ENCODE data around the gene TOGARAM1.
A peak's percentile ranks its signal among the peaks of the same experiment; 100 is the strongest.
"Not testable (repeated sequence)": the region's sequence is repeated elsewhere in the genome, so short reads cannot be mapped to it uniquely, and the experiment has no call there.

The TOGARAM1 gene

DNA sequence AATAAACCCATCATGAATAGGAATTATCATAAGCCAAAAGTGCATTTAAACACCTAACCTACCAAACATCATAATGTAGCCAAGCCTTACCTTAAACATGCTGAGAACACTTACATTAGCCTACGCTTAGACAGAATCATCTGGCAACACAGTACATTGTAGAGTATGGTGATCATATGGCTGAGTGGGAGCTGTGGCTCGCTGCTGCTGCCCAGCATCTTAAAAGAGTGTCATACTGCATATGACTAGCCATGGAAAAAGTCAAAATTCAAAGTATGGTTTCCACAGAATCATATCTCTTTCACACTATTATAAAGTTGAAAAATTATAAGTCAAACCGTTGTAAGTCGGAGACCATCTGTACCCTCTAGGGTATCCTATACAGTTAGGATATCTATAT is 89.9 kb downstream of the TOGARAM1 start:
- H3K4me3 Mint-ChIP-seq, result no peak overlapping the region
- H3K27me3 Mint-ChIP-seq, result no peaks in the 10 kb centered on the region
- no peak overlapping the region for H3K27ac Mint-ChIP-seq
- ATAC-seq (no peak), DNase-seq (no peak)
- no peaks in the 10 kb centered on the region for H3K4me1 Mint-ChIP-seq
- no peaks in the 10 kb centered on the region for H3K9me3 Mint-ChIP-seq

DNA sequence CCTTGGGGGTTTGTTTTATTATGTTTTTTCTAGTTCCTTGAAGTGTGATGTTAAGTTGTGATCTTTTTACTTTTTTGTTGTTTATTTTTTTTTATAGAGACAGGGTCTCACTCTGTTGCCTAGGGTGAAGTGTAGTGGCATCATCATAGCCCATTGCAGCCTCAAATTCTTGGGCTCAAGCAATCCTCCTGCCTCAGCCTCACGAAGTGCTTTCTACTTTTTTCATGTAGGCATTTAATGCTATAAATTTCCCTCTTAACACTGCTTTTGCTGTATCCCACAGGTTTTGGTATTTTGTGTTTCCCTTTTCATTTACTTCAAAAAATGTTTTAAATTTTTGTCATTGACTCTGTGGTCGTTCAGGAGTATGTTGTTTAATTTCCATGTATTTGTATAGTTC is 95.4 kb downstream of the TOGARAM1 start:
- H3K27me3 Mint-ChIP-seq, result no peaks in the 10 kb centered on the region
- H3K4me3 Mint-ChIP-seq, result no peak overlapping the region
- H3K27ac Mint-ChIP-seq, result no peak overlapping the region
- no peaks in the 10 kb centered on the region for H3K4me1 Mint-ChIP-seq
- DNase-seq (no peak), ATAC-seq (no peak)
- H3K9me3 Mint-ChIP-seq, result no peaks in the 10 kb centered on the region

DNA sequence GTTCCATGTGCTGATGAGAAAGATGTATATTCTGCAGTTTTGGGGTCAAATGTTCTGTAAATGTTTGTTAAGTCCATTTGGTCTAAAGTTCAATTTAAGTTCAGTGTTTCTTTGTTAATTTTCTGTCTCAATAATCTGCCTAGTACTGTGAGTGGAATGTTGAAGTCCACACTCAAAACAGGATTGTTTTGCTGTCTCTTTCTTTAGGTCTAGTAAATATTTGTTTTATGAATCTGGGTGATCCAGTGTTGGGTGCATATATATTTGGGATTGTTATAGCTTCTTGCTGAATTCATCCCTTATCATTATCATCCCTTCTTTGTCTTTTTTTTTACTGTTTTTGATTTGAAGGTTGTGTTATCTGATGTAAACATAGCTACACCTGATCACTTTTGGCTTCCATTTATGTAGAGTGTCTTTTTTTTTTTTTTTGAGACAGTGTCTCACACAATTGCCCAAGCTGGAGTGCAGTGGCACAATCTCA is 95.9 kb downstream of the TOGARAM1 start:
- Mint-ChIP-seq H3K9me3 (no peaks in the 10 kb centered on the region), H3K27me3 (no peaks in the 10 kb centered on the region), H3K4me1 (no peaks in the 10 kb centered on the region), H3K27ac (no peak overlapping the region), H3K4me3 (no peak overlapping the region)
- no peak for DNase-seq
- ATAC-seq, result no peak

DNA sequence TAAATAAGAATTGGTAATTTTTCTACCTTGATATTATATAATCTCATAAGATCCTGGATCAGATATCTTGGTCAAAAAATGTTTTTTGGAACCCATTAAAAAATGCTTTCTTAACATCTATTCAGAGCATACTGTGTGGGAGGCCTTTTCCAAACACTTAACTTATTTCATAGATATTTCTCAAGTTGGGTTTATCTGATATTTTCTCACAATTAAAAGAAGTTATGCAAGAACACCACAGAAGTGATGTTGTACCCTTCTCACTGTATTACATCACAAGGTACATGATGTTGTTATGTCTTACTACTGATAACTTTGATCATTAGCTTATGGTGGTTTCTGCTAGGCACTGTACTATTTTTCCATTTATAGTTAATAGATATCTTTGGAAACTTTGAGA is 98.6 kb downstream of the TOGARAM1 start:
- DNase-seq (no peak), ATAC-seq (no peak)
- no peaks in the 10 kb centered on the region for H3K9me3 Mint-ChIP-seq
- no peaks in the 10 kb centered on the region for H3K4me1 Mint-ChIP-seq
- H3K27me3 Mint-ChIP-seq, result no peaks in the 10 kb centered on the region
- H3K27ac Mint-ChIP-seq, result no peak overlapping the region
- no peak overlapping the region for H3K4me3 Mint-ChIP-seq

DNA sequence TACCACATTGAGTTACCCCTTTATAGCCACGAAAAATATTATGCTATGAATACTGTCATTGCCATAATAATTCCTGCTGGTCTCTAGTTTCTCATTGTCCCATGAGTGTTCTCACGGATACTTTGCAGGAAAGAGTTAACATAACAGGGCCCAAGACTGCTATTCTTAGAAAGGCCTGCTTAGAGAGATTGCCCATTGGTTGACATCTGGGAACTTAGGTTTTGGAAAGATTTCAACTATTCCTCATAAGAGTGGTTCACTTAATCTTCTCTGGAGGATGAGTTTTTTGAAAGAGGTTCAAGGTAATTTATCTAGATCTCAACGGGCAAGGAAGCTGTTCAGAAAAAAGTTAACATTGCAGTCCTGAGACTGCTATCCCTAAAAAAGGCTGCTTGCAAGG is 103.5 kb downstream of the TOGARAM1 start:
- no peak for ATAC-seq
- DNase-seq, result no peak
- no peaks in the 10 kb centered on the region for H3K9me3 Mint-ChIP-seq
- no peaks in the 10 kb centered on the region for H3K27me3 Mint-ChIP-seq
- no peaks in the 10 kb centered on the region for H3K4me1 Mint-ChIP-seq
- H3K4me3 Mint-ChIP-seq, result no peak overlapping the region
- no peak overlapping the region for H3K27ac Mint-ChIP-seq

DNA sequence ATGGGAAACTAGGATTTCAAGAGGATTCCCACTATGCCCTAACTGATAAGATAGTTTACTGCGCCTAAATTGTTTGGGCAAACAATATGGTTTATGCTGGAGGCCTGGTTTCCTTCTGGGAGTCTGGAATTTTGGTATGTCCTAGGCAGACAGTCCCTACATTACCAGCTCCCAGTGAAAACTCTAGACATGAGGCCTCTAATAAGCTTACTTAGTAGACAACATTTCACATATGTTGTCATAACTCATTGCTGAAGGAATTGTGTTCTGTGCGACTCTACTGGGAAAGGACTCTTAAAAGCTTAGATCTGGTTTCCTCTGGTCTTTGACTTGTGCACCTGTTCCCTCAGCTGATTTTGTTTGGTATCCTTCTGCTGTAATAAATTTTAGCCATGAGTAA is 104.0 kb downstream of the TOGARAM1 start:
- Mint-ChIP-seq H3K4me1 (no peaks in the 10 kb centered on the region), H3K9me3 (no peaks in the 10 kb centered on the region), H3K27ac (no peak overlapping the region), H3K27me3 (no peaks in the 10 kb centered on the region), H3K4me3 (no peak overlapping the region)
- DNase-seq (no peak), ATAC-seq (no peak)

DNA sequence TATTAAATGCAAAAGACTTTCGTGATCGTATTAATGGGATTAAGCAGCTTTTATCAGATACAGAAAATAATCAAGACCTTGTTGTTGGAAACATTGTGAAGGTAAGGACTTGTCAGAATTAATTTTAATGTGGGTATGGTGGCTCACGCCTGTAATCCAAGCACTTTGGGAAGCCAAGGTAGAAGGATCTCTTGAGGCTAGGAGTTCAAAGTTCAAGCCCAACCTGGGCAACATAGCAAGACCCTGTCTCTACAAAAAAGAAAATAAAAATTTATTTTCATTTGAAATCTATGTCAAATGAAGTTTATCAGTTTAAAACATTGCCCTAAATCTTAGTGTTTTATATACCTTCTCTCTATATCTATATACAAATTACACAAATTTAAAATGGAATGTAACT is 104.7 kb downstream of the TOGARAM1 start:
- Mint-ChIP-seq H3K27me3 (no peaks in the 10 kb centered on the region), H3K27ac (no peak overlapping the region), H3K4me3 (no peak overlapping the region), H3K4me1 (no peaks in the 10 kb centered on the region), H3K9me3 (no peaks in the 10 kb centered on the region)
- DNase-seq (no peak), ATAC-seq (no peak)

DNA sequence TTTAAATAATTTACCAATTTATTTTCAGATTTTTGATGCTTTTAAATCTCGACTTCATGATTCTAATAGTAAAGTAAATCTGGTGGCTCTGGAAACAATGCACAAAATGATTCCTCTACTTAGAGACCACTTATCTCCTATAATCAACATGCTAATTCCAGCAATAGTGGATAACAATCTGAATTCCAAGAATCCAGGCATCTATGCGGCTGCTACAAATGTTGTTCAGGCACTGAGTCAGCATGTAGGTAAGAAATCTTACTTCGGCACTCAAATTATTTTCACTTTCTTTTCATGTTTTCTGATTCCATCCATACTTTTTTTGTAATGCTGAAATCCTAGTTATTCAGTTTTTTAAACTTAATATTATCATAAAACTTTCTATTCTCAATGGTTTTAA is 106.4 kb downstream of the TOGARAM1 start:
- H3K9me3 Mint-ChIP-seq, result no peaks in the 10 kb centered on the region
- H3K4me1 Mint-ChIP-seq, result no peaks in the 10 kb centered on the region
- H3K4me3 Mint-ChIP-seq, result no peak overlapping the region
- no peak overlapping the region for H3K27ac Mint-ChIP-seq
- H3K27me3 Mint-ChIP-seq, result no peaks in the 10 kb centered on the region
- DNase-seq, result no peak
- no peak for ATAC-seq

DNA sequence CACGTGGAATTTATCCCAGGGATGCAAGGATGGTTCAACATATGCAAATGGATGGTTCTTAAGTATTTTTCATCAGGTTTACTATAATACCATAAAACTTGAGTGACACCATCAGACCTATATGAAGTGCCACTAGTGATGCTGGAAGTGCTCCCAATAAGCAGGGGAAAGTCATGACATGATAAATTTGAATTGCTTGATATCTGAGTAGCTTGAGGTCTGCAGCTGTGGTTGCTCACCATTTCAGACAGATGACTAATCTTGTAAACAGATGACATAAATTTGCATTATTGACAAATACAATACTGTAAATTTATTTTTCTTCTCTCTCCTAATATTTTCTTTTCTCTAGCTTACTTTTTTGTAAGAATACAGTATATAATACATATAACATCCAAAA is 108.2 kb downstream of the TOGARAM1 start:
- Mint-ChIP-seq H3K4me1 (no peaks in the 10 kb centered on the region), H3K27me3 (no peaks in the 10 kb centered on the region), H3K27ac (no peak overlapping the region), H3K9me3 (no peaks in the 10 kb centered on the region), H3K4me3 (no peak overlapping the region)
- ATAC-seq, result no peak
- DNase-seq, result no peak

DNA sequence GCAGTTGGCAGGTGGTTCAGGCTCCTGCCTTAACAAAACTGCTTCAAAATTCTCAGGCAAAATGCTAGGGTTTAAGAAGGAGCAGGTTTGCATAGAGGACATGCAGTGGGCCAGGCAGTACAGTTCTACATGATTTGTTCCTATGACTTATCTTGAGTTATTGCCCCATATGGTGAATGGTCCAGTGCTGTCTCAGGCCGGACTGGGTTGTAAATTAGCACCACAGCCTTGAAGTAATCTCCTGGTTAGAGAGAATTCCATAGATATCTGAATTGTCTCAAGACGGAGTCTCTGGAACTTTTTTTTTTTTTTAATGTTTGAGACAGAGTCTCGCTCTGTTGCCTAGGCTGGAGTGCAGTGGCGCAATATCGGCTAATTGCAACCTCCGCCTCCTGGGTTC is 110.1 kb downstream of the TOGARAM1 start:
- H3K27ac Mint-ChIP-seq, result peak overlapping the region in 1 of 2 donors; percentile 76
- ATAC-seq (no peak), DNase-seq (no peak)
- H3K4me1 Mint-ChIP-seq, result no peaks in the 10 kb centered on the region
- no peaks in the 10 kb centered on the region for H3K27me3 Mint-ChIP-seq
- H3K9me3 Mint-ChIP-seq, result no peaks in the 10 kb centered on the region
- no peak overlapping the region for H3K4me3 Mint-ChIP-seq

DNA sequence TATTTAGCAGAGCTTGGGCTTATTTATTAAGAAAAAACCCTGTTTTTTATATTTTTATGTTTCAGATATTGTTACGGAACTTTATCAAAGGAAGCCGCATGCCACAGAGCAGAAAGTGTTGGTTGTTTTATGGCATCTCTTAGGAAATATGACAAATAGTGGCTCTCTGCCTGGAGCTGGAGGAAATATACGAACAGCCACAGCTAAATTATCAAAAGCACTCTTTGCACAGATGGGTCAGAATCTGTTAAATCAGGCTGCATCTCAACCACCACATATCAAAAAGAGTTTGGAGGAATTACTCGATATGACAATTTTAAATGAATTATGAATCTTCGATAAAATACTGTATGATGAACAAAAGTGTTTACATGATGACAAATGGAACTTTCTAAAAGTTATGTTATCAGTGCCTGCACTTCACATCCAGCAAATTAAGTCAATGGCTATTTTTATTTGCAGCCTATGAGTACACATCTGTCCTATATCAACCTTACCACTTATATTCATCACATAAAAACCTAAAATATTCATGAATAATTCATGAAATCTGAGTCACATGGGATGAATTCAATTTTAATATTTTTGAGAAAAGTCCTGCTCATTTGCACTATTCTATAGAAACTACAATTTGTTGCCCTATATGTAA is 111.4 kb downstream of the TOGARAM1 start:
- Mint-ChIP-seq H3K4me1 (no peaks in the 10 kb centered on the region), H3K27me3 (no peaks in the 10 kb centered on the region), H3K4me3 (no peak overlapping the region), H3K9me3 (no peaks in the 10 kb centered on the region), H3K27ac (no peak overlapping the region)
- ATAC-seq (no peak), DNase-seq (no peak)

DNA sequence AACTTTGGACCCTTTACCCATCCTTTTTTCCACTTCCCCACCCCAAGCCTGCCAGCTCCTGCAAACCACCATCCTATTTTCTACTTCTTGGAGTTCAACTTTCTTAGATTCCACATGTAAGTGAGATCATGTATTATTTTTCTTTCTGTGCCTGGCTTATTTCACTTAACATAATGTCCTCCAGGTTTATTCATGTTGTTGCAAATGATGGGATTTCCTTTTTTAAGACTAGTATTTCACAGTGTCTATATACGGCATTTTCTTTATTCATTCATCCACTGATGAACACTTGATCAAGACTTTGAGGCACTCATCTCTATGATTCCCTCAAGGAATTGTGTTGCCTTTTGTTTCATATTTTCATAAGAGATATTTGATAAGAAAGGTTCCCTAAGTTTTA is 116.3 kb downstream of the TOGARAM1 start:
- DNase-seq (no peak), ATAC-seq (no peak)
- Mint-ChIP-seq H3K4me1 (peaks cover 11% of the 10 kb centered on the region), H3K9me3 (no peaks in the 10 kb centered on the region), H3K4me3 (no peak overlapping the region), H3K27me3 (no peaks in the 10 kb centered on the region), H3K27ac (no peak overlapping the region)

DNA sequence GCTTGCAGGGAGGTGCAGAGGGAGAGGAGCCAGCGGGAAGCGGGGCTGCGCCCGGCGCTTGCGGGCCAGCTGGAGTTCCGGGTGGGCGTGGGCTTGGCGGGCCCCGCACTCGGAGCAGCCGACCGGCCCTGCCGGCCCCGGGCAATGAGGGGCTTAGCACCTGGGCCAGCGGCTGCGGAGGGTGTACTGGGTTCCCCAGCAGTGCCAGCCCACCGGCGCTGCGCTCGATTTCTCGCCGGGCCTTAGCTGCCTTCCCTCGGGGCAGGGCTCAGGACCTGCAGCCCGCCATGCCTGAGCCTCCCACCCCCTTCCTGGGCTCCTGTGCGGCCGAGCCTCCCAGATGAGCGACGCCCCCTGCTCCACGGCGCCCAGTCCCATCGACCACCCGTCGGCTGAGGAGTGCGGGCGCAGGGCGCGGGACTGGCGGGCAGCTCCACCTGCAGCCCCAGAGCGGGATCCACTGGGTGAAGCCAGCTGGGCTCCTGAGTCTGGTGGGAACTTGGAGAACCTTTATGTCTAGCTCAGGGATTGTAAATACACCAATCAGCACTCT is 118.5 kb downstream of the TOGARAM1 start:
- H3K27me3 Mint-ChIP-seq, H3K4me3 Mint-ChIP-seq, ATAC-seq, DNase-seq, H3K9me3 Mint-ChIP-seq: not testable (repeated sequence)
- peaks cover 21% of the 10 kb centered on the region for H3K4me1 Mint-ChIP-seq
- H3K27ac Mint-ChIP-seq, result peak overlapping the region in 1 of 2 donors; percentile 27

DNA sequence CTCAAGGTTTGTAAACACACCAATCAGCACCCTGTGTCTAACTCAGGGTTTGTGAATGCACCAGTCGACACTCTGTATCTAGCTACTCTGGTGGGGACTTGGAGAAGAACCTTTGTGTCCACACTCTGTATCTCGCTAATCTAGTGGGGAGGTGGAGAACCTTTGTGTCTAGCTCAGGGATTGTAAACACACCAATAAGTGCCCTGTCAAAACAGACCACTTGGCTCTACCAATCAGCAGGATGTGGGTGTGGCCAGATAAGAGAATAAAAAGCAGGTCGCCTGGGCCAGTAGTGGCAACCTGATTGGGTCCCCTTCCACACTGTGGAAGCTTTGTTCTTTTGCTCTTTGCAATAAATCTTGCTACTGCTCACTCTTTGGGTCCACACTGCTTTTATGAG is 119.1 kb downstream of the TOGARAM1 start:
- Mint-ChIP-seq H3K4me1 (peaks cover 27% of the 10 kb centered on the region), H3K27ac (peak overlapping the region in 1 of 2 donors; percentile 34)
- H3K9me3 Mint-ChIP-seq, H3K27me3 Mint-ChIP-seq, H3K4me3 Mint-ChIP-seq, ATAC-seq, DNase-seq: not testable (repeated sequence)

DNA sequence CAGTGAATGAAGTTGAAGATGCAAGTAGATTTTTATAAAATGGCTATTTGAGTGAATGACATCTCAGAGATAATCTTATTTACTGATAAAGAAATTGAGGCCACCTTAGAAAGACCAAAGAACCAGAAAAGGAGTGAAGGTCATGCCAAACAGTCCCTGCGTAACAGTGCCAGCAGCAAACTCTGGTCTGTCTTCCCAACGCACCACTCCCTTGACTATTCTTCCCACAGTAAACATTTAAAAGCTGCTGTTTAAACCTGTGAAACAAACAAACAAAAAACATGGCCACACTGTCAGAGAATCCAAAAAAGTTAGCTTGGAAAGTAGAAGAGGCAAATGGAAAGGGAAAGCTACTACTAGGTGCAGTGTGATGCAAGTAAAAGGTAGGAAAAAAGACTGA is 120.4 kb downstream of the TOGARAM1 start:
- H3K27me3 Mint-ChIP-seq, result no peaks in the 10 kb centered on the region
- H3K4me3 Mint-ChIP-seq, result peak overlapping the region in 1 of 2 donors; percentile 24
- H3K27ac Mint-ChIP-seq, result peak overlapping the region in 1 of 2 donors; percentile 50
- ATAC-seq (no peak), DNase-seq (no peak)
- no peaks in the 10 kb centered on the region for H3K9me3 Mint-ChIP-seq
- peaks cover 40% of the 10 kb centered on the region for H3K4me1 Mint-ChIP-seq

DNA sequence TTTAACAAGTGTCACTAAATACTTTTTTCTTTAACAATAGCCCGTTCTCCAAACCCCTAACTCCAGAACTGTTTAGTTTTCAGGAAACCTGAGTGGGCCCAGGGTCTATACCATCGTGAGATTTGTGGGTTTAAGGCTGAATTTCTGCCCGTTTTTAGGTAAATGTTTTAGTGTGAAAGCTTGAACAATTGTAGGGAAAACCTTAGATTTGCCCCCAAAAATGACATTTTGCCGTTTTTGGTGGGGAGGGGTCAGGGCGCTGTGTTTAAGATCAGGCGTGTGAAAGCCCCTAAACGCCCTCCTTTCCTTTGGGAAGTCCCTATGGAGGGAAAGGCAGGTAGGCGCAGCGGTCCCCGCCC is 121.6 kb downstream of the TOGARAM1 start:
- Mint-ChIP-seq H3K4me1 (peaks cover 51% of the 10 kb centered on the region), H3K9me3 (no peaks in the 10 kb centered on the region), H3K27ac (peak overlapping the region; percentile 29 to 89), H3K27me3 (no peaks in the 10 kb centered on the region), H3K4me3 (peak overlapping the region; percentile 93 to 99)
- no peak for ATAC-seq
- no peak for DNase-seq

Data from stimulated activated naive CD8-positive, alpha-beta T cell treated with anti-CD3 and anti-CD28 coated beads, Interleukin-15, amount 100 ng/mL, for 72 hours (primary cell).